Neural cell (in vitro differentiated cells): ENCODE measurements around the gene ADK. TPM values are rescaled to one million over a fixed set of nuclear protein-coding genes. Genes with fewer than 3 reads are reported as not detected.

Source experiments
- H2AFZ ChIP-seq: fragments of 200-600, 300-800 bp; sonication (generic), shearing (Covaris generic); 2 replicates; pipeline ENCODE4 v1.6.0; 2014; ENCODE audit warnings: low read depth, mild to moderate bottlenecking, antibody characterized with exemption, low read length, moderate library complexity
- H3F3A ChIP-seq: fragments of 200-600 bp; shearing (Covaris generic); 2 replicates; pipeline ENCODE4 v1.6.1; 2016; ENCODE audit warnings: mild to moderate bottlenecking, moderate library complexity, mixed read lengths, antibody characterized with exemption, low read length; ENCODE audit not compliant: insufficient read depth, poor library complexity, severe bottlenecking
- H3K27ac ChIP-seq: fragments of 200-600, 300-800 bp; sonication (generic), shearing (Covaris generic); 2 replicates; pipeline ENCODE4 v1.5.1; 2014; ENCODE audit warnings: mild to moderate bottlenecking, low read length, moderate library complexity
- H3K27me3 ChIP-seq: fragments of 300-800, 200-600 bp; sonication (generic), shearing (Covaris generic); 2 replicates; pipeline ENCODE4 v1.6.0; 2014; ENCODE audit warnings: mild to moderate bottlenecking, low read depth, low read length, moderate library complexity; ENCODE audit not compliant: insufficient read depth
- H3K36me3 ChIP-seq: fragments of 300-800, 200-600 bp; sonication (generic), shearing (Covaris generic); 2 replicates; pipeline ENCODE4 v1.5.1; 2014; ENCODE audit warnings: mild to moderate bottlenecking, antibody characterized with exemption, low read length, moderate library complexity; ENCODE audit not compliant: insufficient read depth
- H3K4me2 ChIP-seq: fragments of 300-800, 200-600 bp; sonication (generic), shearing (Covaris generic); 2 replicates; pipeline ENCODE4 v1.6.0; 2014; ENCODE audit warnings: mild to moderate bottlenecking, low read length
- H3K4me3 ChIP-seq: fragments of 300-800, 200-600 bp; sonication (generic), shearing (Covaris generic); 2 replicates; pipeline ENCODE4 v1.5.1; 2014; ENCODE audit warnings: mild to moderate bottlenecking, low read length, moderate library complexity
- H3K79me2 ChIP-seq: fragments of 200-600 bp; shearing (Covaris generic); replicated peaks from 2 replicates; pipeline ENCODE4 v1.6.0; 2014; ENCODE audit warnings: mild to moderate bottlenecking, low read length, moderate library complexity; ENCODE audit not compliant: insufficient read depth
- H3K9ac ChIP-seq: fragments of 300-800, 200-600 bp; sonication (generic), shearing (Covaris generic); 2 replicates; pipeline ENCODE4 v1.6.1; 2016; ENCODE audit warnings: mild to moderate bottlenecking, low read length, mixed read lengths
- H3K9me2 ChIP-seq: fragments of 200-600 bp; shearing (Covaris generic); 2 replicates; pipeline ENCODE4 v1.6.1; 2016; ENCODE audit warnings: mild to moderate bottlenecking, low read length, mixed read lengths; ENCODE audit not compliant: insufficient read depth
- H3K9me3 ChIP-seq: fragments of 200-600, 300-800 bp; sonication (generic), shearing (Covaris generic); 2 replicates; pipeline ENCODE4 v1.6.1; 2016; ENCODE audit warnings: mild to moderate bottlenecking, mixed run types, low read length, moderate library complexity, mixed read lengths
- H4K20me1 ChIP-seq: fragments of 200-600 bp; shearing (Covaris generic); 2 replicates; pipeline ENCODE4 v1.6.1; 2016; ENCODE audit warnings: mild to moderate bottlenecking, mixed run types; ENCODE audit not compliant: insufficient read depth
- EZH2 ChIP-seq: fragments of 200-600, 300-800 bp; shearing (Covaris generic), sonication (generic); IDR thresholded peaks from 2 replicates; pipeline ENCODE4 v1.6.1; 2014; ENCODE audit warnings: antibody characterized with exemption, low read length, borderline replicate concordance, mild to moderate bottlenecking; ENCODE audit not compliant: insufficient read depth, poor library complexity, severe bottlenecking
- MXI1 ChIP-seq: fragments of 450-650 bp; conservative IDR thresholded peaks from 2 replicates; pipeline ENCODE4 v1.6.1; 2014; ENCODE audit warnings: antibody characterized with exemption, mild to moderate bottlenecking; ENCODE audit not compliant: poor library complexity, severe bottlenecking
- RAD21 ChIP-seq: fragments of 450-650 bp; conservative IDR thresholded peaks from 2 replicates; pipeline ENCODE4 v1.6.1; 2014; ENCODE audit warnings: antibody characterized with exemption, mild to moderate bottlenecking, moderate library complexity
- SMC3 ChIP-seq: fragments of 450-650 bp; conservative IDR thresholded peaks from 2 replicates; pipeline ENCODE4 v1.6.1; 2014; ENCODE audit warnings: antibody characterized with exemption, mild to moderate bottlenecking, moderate library complexity; ENCODE audit not compliant: poor library complexity
- TAF1 ChIP-seq: IDR thresholded peaks from 2 replicates; pipeline ENCODE4 v1.6.1; 2012; ENCODE audit warnings: low read depth
- polyA plus RNA-seq: library from polyadenylated mRNA; depleted of rRNA; stranded (reverse); fragments of >200 nt; gene quantifications from 2 replicates; pipeline ENCODE4 v1.2.3, GENCODE V29; 2014
- TF ChIP-seq, protein P1 (sequence below): IDR thresholded peaks from 2 replicates; pipeline ENCODE4 v1.6.1; 2012; ENCODE audit warnings: borderline replicate concordance
- TF ChIP-seq, protein P2 (sequence below): fragments of 450-650 bp; IDR thresholded peaks from 2 replicates; pipeline ENCODE4 v1.5.1; 2014; ENCODE audit warnings: antibody characterized with exemption, mild to moderate bottlenecking, moderate library complexity; ENCODE audit not compliant: poor library complexity, severe bottlenecking

ADK gene
- polyA plus RNA-seq, 1 donor from 2014 or later = 19.5 TPM

DNA sequence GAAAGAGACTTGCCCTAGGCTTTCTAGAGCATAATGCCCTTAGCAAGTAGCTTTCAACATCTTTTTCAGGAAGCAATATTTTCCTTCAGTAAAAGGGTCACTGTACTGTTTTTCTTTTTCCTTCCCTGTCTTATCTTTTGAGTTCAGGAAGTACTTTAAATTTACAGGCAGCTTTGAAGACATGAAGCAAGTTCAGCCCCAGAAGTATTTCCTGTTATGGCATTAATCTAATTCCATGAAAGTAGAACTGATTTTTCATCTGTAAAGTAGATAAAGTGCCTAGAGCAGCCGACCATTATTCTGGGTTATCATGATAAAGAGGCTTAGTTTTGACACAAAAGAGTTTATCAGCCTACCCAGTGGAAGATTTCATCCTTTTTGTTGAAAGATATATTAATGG lies 288.2 kb downstream of the ADK start:
- no peaks in the 10 kb centered on the region for H3F3A ChIP-seq
- H3K27me3 ChIP-seq = no peaks in the 10 kb centered on the region
- H3K79me2 ChIP-seq = no peaks in the 10 kb centered on the region
- no peaks in the 10 kb centered on the region for H3K36me3 ChIP-seq
- H2AFZ ChIP-seq = no peak overlapping the region
- H3K27ac ChIP-seq = no peak overlapping the region
- no peak overlapping the region for H3K9ac ChIP-seq
- no peaks in the 10 kb centered on the region for H4K20me1 ChIP-seq
- H3K4me3 ChIP-seq = no peak overlapping the region
- TF ChIP-seq RAD21 (no peak), TAF1 (no peak), SMC3 (no peak), MXI1 (no peak), EZH2 (no peak)
- TF ChIP-seq, protein P1, sequence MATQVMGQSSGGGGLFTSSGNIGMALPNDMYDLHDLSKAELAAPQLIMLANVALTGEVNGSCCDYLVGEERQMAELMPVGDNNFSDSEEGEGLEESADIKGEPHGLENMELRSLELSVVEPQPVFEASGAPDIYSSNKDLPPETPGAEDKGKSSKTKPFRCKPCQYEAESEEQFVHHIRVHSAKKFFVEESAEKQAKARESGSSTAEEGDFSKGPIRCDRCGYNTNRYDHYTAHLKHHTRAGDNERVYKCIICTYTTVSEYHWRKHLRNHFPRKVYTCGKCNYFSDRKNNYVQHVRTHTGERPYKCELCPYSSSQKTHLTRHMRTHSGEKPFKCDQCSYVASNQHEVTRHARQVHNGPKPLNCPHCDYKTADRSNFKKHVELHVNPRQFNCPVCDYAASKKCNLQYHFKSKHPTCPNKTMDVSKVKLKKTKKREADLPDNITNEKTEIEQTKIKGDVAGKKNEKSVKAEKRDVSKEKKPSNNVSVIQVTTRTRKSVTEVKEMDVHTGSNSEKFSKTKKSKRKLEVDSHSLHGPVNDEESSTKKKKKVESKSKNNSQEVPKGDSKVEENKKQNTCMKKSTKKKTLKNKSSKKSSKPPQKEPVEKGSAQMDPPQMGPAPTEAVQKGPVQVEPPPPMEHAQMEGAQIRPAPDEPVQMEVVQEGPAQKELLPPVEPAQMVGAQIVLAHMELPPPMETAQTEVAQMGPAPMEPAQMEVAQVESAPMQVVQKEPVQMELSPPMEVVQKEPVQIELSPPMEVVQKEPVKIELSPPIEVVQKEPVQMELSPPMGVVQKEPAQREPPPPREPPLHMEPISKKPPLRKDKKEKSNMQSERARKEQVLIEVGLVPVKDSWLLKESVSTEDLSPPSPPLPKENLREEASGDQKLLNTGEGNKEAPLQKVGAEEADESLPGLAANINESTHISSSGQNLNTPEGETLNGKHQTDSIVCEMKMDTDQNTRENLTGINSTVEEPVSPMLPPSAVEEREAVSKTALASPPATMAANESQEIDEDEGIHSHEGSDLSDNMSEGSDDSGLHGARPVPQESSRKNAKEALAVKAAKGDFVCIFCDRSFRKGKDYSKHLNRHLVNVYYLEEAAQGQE = no peak
- H3K9me3 ChIP-seq = no peaks in the 10 kb centered on the region
- H3K9me2 ChIP-seq = no peaks in the 10 kb centered on the region
- H3K4me2 ChIP-seq = no peak overlapping the region

DNA sequence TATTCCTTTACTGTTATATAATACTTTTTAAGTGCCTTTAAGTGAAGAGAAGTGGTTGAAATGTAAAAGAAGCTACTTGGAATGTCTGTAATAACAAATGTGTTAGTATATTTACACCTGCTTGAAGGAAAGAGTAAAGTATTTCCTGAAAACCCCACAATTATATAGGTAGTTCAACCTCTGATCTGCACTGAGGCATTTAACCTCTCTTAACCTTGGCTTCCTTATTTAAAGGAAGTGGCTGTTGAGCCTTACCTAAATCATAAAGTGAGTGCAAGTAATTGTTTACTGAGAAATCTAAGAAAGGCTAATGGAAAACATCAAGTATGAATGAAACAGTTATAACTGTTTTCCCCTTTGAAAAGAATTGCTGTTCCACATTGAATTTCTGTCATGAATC lies 294.5 kb downstream of the ADK start:
- H4K20me1 ChIP-seq = no peaks in the 10 kb centered on the region
- TF ChIP-seq TAF1 (no peak), RAD21 (no peak), SMC3 (no peak), MXI1 (no peak), EZH2 (no peak)
- TF ChIP-seq, protein P2, sequence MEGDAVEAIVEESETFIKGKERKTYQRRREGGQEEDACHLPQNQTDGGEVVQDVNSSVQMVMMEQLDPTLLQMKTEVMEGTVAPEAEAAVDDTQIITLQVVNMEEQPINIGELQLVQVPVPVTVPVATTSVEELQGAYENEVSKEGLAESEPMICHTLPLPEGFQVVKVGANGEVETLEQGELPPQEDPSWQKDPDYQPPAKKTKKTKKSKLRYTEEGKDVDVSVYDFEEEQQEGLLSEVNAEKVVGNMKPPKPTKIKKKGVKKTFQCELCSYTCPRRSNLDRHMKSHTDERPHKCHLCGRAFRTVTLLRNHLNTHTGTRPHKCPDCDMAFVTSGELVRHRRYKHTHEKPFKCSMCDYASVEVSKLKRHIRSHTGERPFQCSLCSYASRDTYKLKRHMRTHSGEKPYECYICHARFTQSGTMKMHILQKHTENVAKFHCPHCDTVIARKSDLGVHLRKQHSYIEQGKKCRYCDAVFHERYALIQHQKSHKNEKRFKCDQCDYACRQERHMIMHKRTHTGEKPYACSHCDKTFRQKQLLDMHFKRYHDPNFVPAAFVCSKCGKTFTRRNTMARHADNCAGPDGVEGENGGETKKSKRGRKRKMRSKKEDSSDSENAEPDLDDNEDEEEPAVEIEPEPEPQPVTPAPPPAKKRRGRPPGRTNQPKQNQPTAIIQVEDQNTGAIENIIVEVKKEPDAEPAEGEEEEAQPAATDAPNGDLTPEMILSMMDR = no peak
- TF ChIP-seq, protein P1 = no peak

More for the DNA sequence above, 294.5 kb downstream of the ADK start:
- no peak overlapping the region for H2AFZ ChIP-seq
- no peaks in the 10 kb centered on the region for H3F3A ChIP-seq
- no peaks in the 10 kb centered on the region for H3K79me2 ChIP-seq
- H3K27ac ChIP-seq = no peak overlapping the region
- no peaks in the 10 kb centered on the region for H3K36me3 ChIP-seq
- H3K9ac ChIP-seq = no peak overlapping the region
- no peaks in the 10 kb centered on the region for H3K27me3 ChIP-seq
- H3K9me3 ChIP-seq = no peaks in the 10 kb centered on the region
- no peak overlapping the region for H3K4me3 ChIP-seq
- no peak overlapping the region for H3K4me2 ChIP-seq
- H3K9me2 ChIP-seq = no peaks in the 10 kb centered on the region
